Osteoblast (primary cell): Measurements from ENCODE around the gene PIGL. TPM values are rescaled to one million over a fixed set of nuclear protein-coding genes. Genes with fewer than 3 reads are reported as not detected.

ENCODE experiments used
- DNase-seq: peaks from one replicate; pipeline ENCODE4 v3.0.0; 2011; ENCODE audit warnings: low spot score, mixed read lengths; ENCODE audit not compliant: insufficient read length; ENCODE audit errors: missing footprints
- H2AFZ ChIP-seq: 2 replicates; pipeline ENCODE4 v1.6.0; 2011; ENCODE audit warnings: mild to moderate bottlenecking, low read length
- H3K27ac ChIP-seq: 2 replicates; pipeline ENCODE4 v1.5.1; 2011; ENCODE audit warnings: mild to moderate bottlenecking, low read depth, low read length, moderate library complexity
- H3K27me3 ChIP-seq: 2 replicates; pipeline ENCODE4 v1.6.0; 2012; ENCODE audit warnings: mild to moderate bottlenecking, control low read depth, inconsistent platforms, low read length, moderate library complexity; ENCODE audit not compliant: insufficient read depth
- H3K36me3 ChIP-seq: 2 replicates; pipeline ENCODE4 v1.5.1; 2011; ENCODE audit warnings: mild to moderate bottlenecking, low read length, control low read depth, moderate library complexity; ENCODE audit not compliant: insufficient read depth
- H3K4me1 ChIP-seq: 2 replicates; pipeline ENCODE4 v1.5.1; 2011; ENCODE audit warnings: mild to moderate bottlenecking, low read length, control low read depth, moderate library complexity; ENCODE audit not compliant: insufficient read depth
- H3K4me2 ChIP-seq: 2 replicates; pipeline ENCODE4 v1.6.0; 2011; ENCODE audit warnings: mild to moderate bottlenecking, low read length; ENCODE audit not compliant: insufficient read depth
- H3K4me3 ChIP-seq: fragments of 200-600 bp; sonication (generic); 3 replicates; pipeline ENCODE4 v1.5.1; 2012; ENCODE audit warnings: mild to moderate bottlenecking, low read length, inconsistent platforms; ENCODE audit not compliant: insufficient read depth
- H3K79me2 ChIP-seq: 2 replicates; pipeline ENCODE4 v1.6.0; 2012; ENCODE audit warnings: mild to moderate bottlenecking, low read length, control low read depth, inconsistent platforms; ENCODE audit not compliant: insufficient read depth
- H3K9me3 ChIP-seq: 2 replicates; pipeline ENCODE4 v1.5.1; 2011; ENCODE audit warnings: low read depth, low read length, control low read depth
- H4K20me1 ChIP-seq: 2 replicates; pipeline ENCODE4 v1.6.0; 2012; ENCODE audit warnings: mild to moderate bottlenecking, low read length, control low read depth; ENCODE audit not compliant: insufficient read depth
- total RNA-seq: library from RNA; depleted of rRNA; stranded (reverse); fragments of >200 nt; gene quantifications from 2 replicates; pipeline ENCODE4 v1.2.3, GENCODE V29; 2012
- TF ChIP-seq, protein P1 (sequence below): IDR thresholded peaks from 2 replicates; pipeline ENCODE4 v1.5.1; 2011; ENCODE audit warnings: mild to moderate bottlenecking, low read depth, low read length, moderate library complexity; ENCODE audit errors: extremely low read depth

The PIGL gene
- total RNA-seq, 1 donor: 23.5 TPM

DNA sequence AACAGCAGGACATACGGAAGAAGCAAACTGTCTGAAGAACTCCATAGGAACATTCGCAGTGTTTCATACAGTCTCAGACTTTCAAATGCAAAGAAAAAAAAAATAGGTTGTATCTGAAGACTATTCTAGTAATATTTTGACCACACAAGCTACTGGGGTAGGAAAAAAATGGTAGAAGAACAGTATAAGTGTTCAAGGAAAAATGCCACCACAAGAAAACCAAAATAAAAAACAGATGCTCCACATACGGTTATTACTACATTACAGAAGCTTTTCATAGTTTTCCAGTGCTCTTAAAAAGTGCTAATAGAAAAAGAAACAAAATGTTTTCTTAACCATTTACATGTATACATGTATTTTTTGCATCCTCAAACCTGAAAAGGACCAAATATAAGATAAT, 5.4 kb upstream of the PIGL start:
- H3K4me1 ChIP-seq: peaks cover 18% of the 10 kb centered on the region
- H4K20me1 ChIP-seq: peaks cover 27% of the 10 kb centered on the region
- H3K4me3 ChIP-seq: no peak overlapping the region
- H3K9me3 ChIP-seq: no peaks in the 10 kb centered on the region
- no peak for DNase-seq
- H3K4me2 ChIP-seq: no peak overlapping the region
- TF ChIP-seq, protein P1, sequence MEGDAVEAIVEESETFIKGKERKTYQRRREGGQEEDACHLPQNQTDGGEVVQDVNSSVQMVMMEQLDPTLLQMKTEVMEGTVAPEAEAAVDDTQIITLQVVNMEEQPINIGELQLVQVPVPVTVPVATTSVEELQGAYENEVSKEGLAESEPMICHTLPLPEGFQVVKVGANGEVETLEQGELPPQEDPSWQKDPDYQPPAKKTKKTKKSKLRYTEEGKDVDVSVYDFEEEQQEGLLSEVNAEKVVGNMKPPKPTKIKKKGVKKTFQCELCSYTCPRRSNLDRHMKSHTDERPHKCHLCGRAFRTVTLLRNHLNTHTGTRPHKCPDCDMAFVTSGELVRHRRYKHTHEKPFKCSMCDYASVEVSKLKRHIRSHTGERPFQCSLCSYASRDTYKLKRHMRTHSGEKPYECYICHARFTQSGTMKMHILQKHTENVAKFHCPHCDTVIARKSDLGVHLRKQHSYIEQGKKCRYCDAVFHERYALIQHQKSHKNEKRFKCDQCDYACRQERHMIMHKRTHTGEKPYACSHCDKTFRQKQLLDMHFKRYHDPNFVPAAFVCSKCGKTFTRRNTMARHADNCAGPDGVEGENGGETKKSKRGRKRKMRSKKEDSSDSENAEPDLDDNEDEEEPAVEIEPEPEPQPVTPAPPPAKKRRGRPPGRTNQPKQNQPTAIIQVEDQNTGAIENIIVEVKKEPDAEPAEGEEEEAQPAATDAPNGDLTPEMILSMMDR: no peak
- H3K36me3 ChIP-seq: no peaks in the 10 kb centered on the region
- H2AFZ ChIP-seq: no peak overlapping the region
- H3K27ac ChIP-seq: no peak overlapping the region
- H3K79me2 ChIP-seq: peaks cover 95% of the 10 kb centered on the region
- no peaks in the 10 kb centered on the region for H3K27me3 ChIP-seq

DNA sequence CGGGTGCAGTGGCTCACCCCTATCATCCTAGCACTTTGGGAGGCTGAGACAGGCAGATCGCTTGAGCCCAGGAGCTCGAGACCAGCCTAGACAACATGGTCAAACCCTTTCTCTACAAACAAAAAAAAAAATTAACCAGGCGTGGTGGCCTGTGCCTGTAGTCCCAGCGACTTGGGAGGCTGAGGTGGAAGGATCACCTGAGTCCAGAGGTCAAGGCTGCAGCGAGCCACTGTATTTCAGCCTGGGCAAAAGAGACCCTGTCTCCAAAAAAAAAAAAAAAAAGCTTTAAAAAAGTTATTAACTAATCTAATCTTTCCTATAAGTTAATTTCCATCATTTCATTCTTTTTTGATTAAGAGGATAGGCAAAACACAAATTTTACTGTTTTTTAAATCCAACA, 4.2 kb upstream of the PIGL start:
- no peak overlapping the region for H3K27ac ChIP-seq
- peaks cover 17% of the 10 kb centered on the region for H3K4me1 ChIP-seq
- no peak overlapping the region for H3K4me3 ChIP-seq
- no peaks in the 10 kb centered on the region for H3K36me3 ChIP-seq
- H2AFZ ChIP-seq: no peak overlapping the region
- TF ChIP-seq, protein P1: no peak
- no peak for DNase-seq
- no peaks in the 10 kb centered on the region for H3K27me3 ChIP-seq
- H4K20me1 ChIP-seq: peaks cover 27% of the 10 kb centered on the region
- H3K9me3 ChIP-seq: no peaks in the 10 kb centered on the region
- no peak overlapping the region for H3K4me2 ChIP-seq
- H3K79me2 ChIP-seq: peaks cover 96% of the 10 kb centered on the region

DNA sequence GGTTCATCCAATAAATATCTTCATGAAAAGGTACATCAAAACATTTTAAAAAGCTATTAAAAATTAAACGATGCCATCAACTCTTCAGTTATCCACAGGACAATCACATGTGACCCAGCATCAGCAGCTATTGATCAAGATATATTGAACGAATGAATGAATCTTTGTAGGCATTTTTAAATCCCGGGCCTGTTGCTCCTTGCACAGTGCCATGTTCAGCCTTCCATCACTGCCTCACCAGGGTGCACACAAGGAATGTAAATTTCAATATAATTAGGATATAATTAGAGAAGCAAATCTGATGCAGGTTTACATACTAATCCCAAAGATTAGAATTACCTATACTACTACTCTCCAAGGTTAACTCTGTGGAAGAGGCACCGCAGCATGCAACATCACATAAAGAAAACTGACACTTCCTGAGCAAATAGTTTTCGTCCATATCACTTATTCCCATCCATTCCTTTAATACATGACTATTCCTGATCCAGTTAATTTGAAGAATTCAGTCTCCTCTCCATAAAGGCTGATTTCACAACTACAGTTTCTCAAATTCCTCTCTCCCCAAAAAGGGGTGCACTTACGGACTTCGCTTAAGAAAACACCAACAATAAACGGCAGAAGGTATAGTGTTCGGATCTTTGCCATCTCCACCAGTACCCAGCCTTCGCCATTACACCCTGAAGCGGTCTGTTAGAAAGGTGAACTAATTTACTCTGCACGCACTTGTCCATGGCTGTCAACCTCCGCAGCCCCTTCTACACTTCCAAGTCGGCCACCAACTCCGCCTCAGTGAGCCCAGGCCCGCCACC, 2.6 kb upstream of the PIGL start:
- H3K4me3 ChIP-seq: peak overlapping the region; percentile 94
- H3K4me1 ChIP-seq: peaks cover 24% of the 10 kb centered on the region
- peak overlapping the region; percentile 81 for H3K27ac ChIP-seq
- DNase-seq: peak; percentile 65
- H3K4me2 ChIP-seq: peak overlapping the region; percentile 93
- H3K9me3 ChIP-seq: no peaks in the 10 kb centered on the region
- H3K27me3 ChIP-seq: no peaks in the 10 kb centered on the region
- H3K36me3 ChIP-seq: no peaks in the 10 kb centered on the region
- H2AFZ ChIP-seq: peak overlapping the region; percentile 71
- peaks cover 96% of the 10 kb centered on the region for H3K79me2 ChIP-seq
- TF ChIP-seq, protein P1: no peak
- peaks cover 22% of the 10 kb centered on the region for H4K20me1 ChIP-seq

DNA sequence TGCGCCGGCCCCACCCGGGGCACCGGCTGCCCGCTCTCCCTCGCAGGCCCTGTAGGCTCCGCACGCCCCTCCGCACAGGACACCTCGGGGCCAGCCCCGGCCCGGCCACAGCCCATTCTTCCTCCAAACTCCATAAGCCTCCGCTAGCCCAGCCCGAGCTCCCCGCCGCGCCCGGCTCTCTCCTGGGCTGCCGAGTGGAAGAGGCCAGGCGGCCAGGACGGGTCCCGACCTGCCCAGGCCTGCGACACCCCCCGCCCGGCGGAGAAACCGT, 2.1 kb upstream of the PIGL start:
- Histone ChIP-seq H3K27me3 (no peaks in the 10 kb centered on the region), H3K36me3 (no peaks in the 10 kb centered on the region), H2AFZ (peak overlapping the region; percentile 71), H3K79me2 (peaks cover 94% of the 10 kb centered on the region), H3K27ac (peak overlapping the region; percentile 81), H4K20me1 (peaks cover 22% of the 10 kb centered on the region), H3K9me3 (no peaks in the 10 kb centered on the region), H3K4me3 (peak overlapping the region; percentile 94), H3K4me2 (peak overlapping the region; percentile 93), H3K4me1 (peaks cover 24% of the 10 kb centered on the region)
- peak; percentile 71 for DNase-seq
- TF ChIP-seq, protein P1: no peak
